ENCODE results near the gene LRRFIP2.

The LRRFIP2 gene

DNA sequence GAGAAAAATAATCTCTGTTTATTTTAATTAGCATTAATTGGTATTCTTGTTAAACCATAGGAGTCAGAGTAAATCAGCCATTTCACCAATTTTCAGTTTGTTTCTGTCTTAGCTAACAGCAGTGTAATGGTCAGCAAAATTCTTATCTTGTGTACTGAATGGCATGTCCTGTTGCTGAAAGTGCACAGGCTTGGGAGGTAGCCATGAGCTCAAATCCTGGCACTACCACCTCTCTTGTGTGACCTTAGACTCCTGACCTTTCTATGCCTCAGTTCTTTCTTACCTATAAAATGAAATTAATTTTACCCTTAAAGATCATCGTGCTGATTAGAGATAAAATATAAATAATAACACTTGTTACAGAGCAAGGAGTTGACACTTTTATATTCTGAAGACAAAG lies 145.3 kb downstream of the LRRFIP2 start:
- no peak for DNase-seq (ENCODE audit: low spot score)
- no peak for FAIRE-seq

GRCh38 chr3:37028329-37028728 lies 146.1 kb downstream of the LRRFIP2 start:
- FAIRE-seq (no peak), DNase-seq (ENCODE audit: low spot score) (no peak)

GRCh38 chr3:37026851-37027250 lies 147.5 kb downstream of the LRRFIP2 start:
- DNase-seq (ENCODE audit: low spot score), result no peak
- FAIRE-seq, result no peak

GRCh38 chr3:37025561-37026335 lies 148.6 kb downstream of the LRRFIP2 start:
- DNase-seq (ENCODE audit: low spot score), result no peak
- no peak for FAIRE-seq

DNA sequence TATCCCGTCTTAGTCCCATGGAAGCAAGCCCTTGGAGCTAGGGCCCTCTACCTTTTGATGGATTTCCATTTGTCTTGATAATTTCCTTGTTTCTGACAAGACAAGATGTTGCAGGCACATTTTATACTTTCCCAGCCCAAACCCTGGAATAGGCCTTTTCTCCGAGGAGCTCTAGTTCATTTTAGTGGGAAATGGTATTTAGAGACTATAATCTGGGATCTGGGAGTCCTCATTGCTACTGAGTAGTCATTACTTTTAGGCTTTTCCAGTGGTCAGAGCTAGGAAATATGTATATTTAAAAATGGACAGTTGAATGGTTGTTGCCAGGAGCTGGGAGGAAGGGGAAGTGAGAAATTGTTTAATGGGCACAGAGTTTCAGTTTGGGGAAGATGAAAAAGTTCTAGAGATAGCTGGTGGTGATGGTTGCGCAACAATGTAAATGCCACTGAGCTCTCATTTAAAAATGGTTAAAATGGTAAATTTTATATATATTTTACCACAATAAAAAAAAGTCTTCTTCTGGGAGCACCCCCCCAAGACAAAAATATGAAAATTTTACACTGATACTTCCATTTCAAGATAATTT lies 149.5 kb downstream of the LRRFIP2 start:
- FAIRE-seq (no peak), DNase-seq (ENCODE audit: low spot score) (no peak)

- FAIRE-seq, result no peak
- DNase-seq (ENCODE audit: low spot score), result no peak
Measured at GRCh38 chr3:37024092-37024491, 150.3 kb downstream of the LRRFIP2 start.

DNA sequence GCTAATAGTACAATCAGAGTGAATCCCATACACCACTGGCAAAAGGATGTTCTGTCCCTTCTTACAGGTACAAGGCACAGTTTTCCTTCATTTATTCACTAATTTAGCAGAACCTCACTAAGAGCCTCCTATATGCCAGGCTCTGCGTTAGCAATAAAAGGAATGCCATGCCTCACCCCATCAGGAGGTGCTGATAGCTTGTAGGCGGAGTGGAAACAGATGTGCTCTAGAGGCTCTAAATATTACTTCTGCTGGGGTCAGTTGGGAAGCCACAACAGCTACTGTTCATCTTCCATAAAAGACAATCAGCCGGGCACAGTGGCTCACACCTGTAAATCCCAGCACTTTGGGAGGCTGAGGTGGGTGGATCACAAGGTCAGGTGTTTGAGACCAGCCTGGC lies 156.7 kb downstream of the LRRFIP2 start:
- no peak for FAIRE-seq
- no peak for DNase-seq (ENCODE audit: low spot score)

DNA sequence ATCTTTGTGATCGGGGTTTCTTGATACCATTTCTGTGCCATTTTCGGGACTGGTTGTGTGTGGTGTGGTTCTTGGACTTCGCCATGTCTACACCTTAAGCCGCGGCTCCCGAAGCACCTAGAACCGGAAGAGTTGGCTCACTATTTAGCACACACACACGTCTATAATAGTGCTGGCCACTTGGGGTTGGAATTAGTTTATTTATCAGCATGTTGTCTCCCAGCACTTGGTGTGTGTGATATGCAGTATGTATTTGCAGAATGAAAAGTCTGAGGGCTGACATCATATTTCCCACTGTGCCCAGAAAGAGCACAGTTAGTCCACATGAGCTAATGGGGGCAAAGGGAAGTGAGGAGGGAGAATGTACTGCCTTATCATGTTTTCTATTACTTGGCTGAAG lies 157.5 kb downstream of the LRRFIP2 start:
- no peak for DNase-seq (ENCODE audit: low spot score)

GRCh38 chr3:37015642-37016041 lies 158.7 kb downstream of the LRRFIP2 start:
- FAIRE-seq, result no peak

More for the DNA sequence above, 157.5 kb downstream of the LRRFIP2 start:
- no peak for FAIRE-seq

DNA sequence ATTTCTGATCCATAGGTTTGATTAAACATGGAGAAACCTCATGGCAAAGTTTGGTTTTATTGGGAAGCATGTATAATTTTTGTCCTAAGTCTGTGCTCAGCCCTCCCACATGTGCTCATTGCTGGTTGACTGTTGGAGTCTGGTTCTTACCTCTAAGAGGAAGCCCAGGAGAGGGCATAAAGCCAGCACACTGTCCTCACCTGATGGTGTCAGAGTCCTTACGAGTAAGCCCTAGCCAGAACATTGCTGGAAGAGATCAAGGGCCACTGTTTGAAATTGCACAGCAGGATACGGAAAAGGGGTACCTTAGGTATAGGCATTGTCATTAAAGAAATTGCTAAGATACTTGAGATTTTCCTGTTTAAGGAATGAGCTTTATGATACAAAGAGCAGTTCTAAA lies 159.8 kb downstream of the LRRFIP2 start:
- DNase-seq (ENCODE audit: low spot score) (no peak), FAIRE-seq (no peak)

More at GRCh38 chr3:37015642-37016041, 158.7 kb downstream of the LRRFIP2 start:
- no peak for DNase-seq (ENCODE audit: low spot score)
